Dendritic cell treated with granulocyte-macrophage colony-stimulating factor and Interleukin-4, amounts not matched to agents 40 ng/mL and 50 ng/mL, for 4 days (primary cell): ENCODE measurements around the gene ACOT9.
A peak's percentile ranks its signal among the peaks of the same experiment; 100 is the strongest.
"Not testable (repeated sequence)": the region's sequence is repeated elsewhere in the genome, so short reads cannot be mapped to it uniquely, and the experiment has no call there.

Source experiments
- H3K27ac Mint-ChIP-seq: one replicate; pipeline ENCODE4 v1.8.0; 2022; ENCODE audit warnings: mild to moderate bottlenecking, mixed read lengths
- H3K27me3 Mint-ChIP-seq: one replicate; pipeline ENCODE4 v1.8.0; 2022; ENCODE audit warnings: mild to moderate bottlenecking, mixed read lengths
- H3K36me3 Mint-ChIP-seq: one replicate; pipeline ENCODE4 v1.8.0; 2022; ENCODE audit warnings: low read depth, mixed read lengths
- H3K4me1 Mint-ChIP-seq: one replicate; pipeline ENCODE4 v1.8.0; 2022; ENCODE audit warnings: low read depth, mixed read lengths
- H3K4me3 Mint-ChIP-seq: one replicate; pipeline ENCODE4 v1.8.0; 2022; ENCODE audit warnings: mild to moderate bottlenecking, moderate library complexity, mixed read lengths
- H3K9me3 Mint-ChIP-seq: one replicate; pipeline ENCODE4 v1.8.0; 2022; ENCODE audit warnings: mixed read lengths
- intact Hi-C: fragments of 100-400 bp; cut with micrococcal nuclease; formaldehyde crosslinking; loops from one replicate; pipeline ENCODE4 v1.15.0; 2022

The ACOT9 gene

GRCh38 chrX:23782455-23782854, 39.4 kb upstream of the ACOT9 start:
- no peaks in the 10 kb centered on the region for H3K27me3 Mint-ChIP-seq
- intact Hi-C loops: loop anchor here (1.0 to 5.0 kb wide), 3 partner anchors 50 to 119 kb away; no protein-coding TSS in a partner anchor
- H3K36me3 Mint-ChIP-seq: peaks cover 39% of the 10 kb centered on the region
- peak overlapping the region; percentile 94 for H3K27ac Mint-ChIP-seq
- peaks cover 12% of the 10 kb centered on the region for H3K4me1 Mint-ChIP-seq
- H3K9me3 Mint-ChIP-seq: no peaks in the 10 kb centered on the region
- peak overlapping the region; percentile 86 for H3K4me3 Mint-ChIP-seq

GRCh38 chrX:23779025-23779424, 35.9 kb upstream of the ACOT9 start:
- H3K4me3 Mint-ChIP-seq: no peak overlapping the region
- H3K4me1 Mint-ChIP-seq: peaks cover 12% of the 10 kb centered on the region
- H3K27me3 Mint-ChIP-seq: no peaks in the 10 kb centered on the region
- H3K9me3 Mint-ChIP-seq: no peaks in the 10 kb centered on the region
- H3K27ac Mint-ChIP-seq: no peak overlapping the region
- H3K36me3 Mint-ChIP-seq: peaks cover 12% of the 10 kb centered on the region
- intact Hi-C loops: no loop called here

GRCh38 chrX:23776363-23776762, 33.3 kb upstream of the ACOT9 start:
- H3K27ac Mint-ChIP-seq: no peak overlapping the region
- intact Hi-C loops: no loop called here
- no peak overlapping the region for H3K4me3 Mint-ChIP-seq
- no peaks in the 10 kb centered on the region for H3K9me3 Mint-ChIP-seq
- H3K36me3 Mint-ChIP-seq: no peaks in the 10 kb centered on the region
- peaks cover 4% of the 10 kb centered on the region for H3K4me1 Mint-ChIP-seq
- H3K27me3 Mint-ChIP-seq: no peaks in the 10 kb centered on the region

GRCh38 chrX:23773601-23774175, 30.6 kb upstream of the ACOT9 start:
- Mint-ChIP-seq H3K27ac (peak overlapping the region; percentile 86), H3K27me3 (no peaks in the 10 kb centered on the region), H3K36me3 (no peaks in the 10 kb centered on the region), H3K4me1 (peaks cover 5% of the 10 kb centered on the region), H3K4me3 (no peak overlapping the region), H3K9me3 (no peaks in the 10 kb centered on the region)
- intact Hi-C loops: no loop called here

- intact Hi-C loops, H3K9me3 Mint-ChIP-seq, H3K4me3 Mint-ChIP-seq, H3K4me1 Mint-ChIP-seq, H3K27me3 Mint-ChIP-seq, H3K27ac Mint-ChIP-seq, H3K36me3 Mint-ChIP-seq: not testable (repeated sequence)
Measured at GRCh38 chrX:23771086-23771485, 28.0 kb upstream of the ACOT9 start.

- Mint-ChIP-seq H3K4me1 (peaks cover 5% of the 10 kb centered on the region), H3K27me3 (no peaks in the 10 kb centered on the region), H3K36me3 (no peaks in the 10 kb centered on the region), H3K4me3 (no peak overlapping the region), H3K27ac (peak overlapping the region; percentile 38), H3K9me3 (no peaks in the 10 kb centered on the region)
- intact Hi-C loops: no loop called here
Measured at GRCh38 chrX:23770142-23770541, 27.1 kb upstream of the ACOT9 start.

GRCh38 chrX:23766650-23767551, 23.8 kb upstream of the ACOT9 start:
- intact Hi-C loops: no loop called here

GRCh38 chrX:23765868-23766267, 22.8 kb upstream of the ACOT9 start:
- no peaks in the 10 kb centered on the region for H3K27me3 Mint-ChIP-seq
- H3K36me3 Mint-ChIP-seq: no peaks in the 10 kb centered on the region
- intact Hi-C loops: no loop called here
- H3K9me3 Mint-ChIP-seq: no peaks in the 10 kb centered on the region
- no peak overlapping the region for H3K4me3 Mint-ChIP-seq
- H3K4me1 Mint-ChIP-seq: peaks cover 5% of the 10 kb centered on the region
- peak overlapping the region; percentile 82 for H3K27ac Mint-ChIP-seq

More at GRCh38 chrX:23766650-23767551, 23.8 kb upstream of the ACOT9 start:
- no peaks in the 10 kb centered on the region for H3K36me3 Mint-ChIP-seq
- no peaks in the 10 kb centered on the region for H3K9me3 Mint-ChIP-seq
- peak overlapping the region; percentile 82 for H3K27ac Mint-ChIP-seq
- H3K27me3 Mint-ChIP-seq: no peaks in the 10 kb centered on the region
- H3K4me3 Mint-ChIP-seq: peak overlapping the region; percentile 77
- H3K4me1 Mint-ChIP-seq: peaks cover 5% of the 10 kb centered on the region

- Mint-ChIP-seq H3K4me1 (peaks cover 5% of the 10 kb centered on the region), H3K4me3 (no peak overlapping the region), H3K27ac (no peak overlapping the region), H3K27me3 (no peaks in the 10 kb centered on the region), H3K36me3 (no peaks in the 10 kb centered on the region), H3K9me3 (no peaks in the 10 kb centered on the region)
- intact Hi-C loops: no loop called here
Measured at GRCh38 chrX:23765449-23765848, 22.4 kb upstream of the ACOT9 start.

GRCh38 chrX:23764188-23764984, 21.3 kb upstream of the ACOT9 start:
- Mint-ChIP-seq H3K4me3 (no peak overlapping the region), H3K27ac (no peak overlapping the region), H3K4me1 (no peaks in the 10 kb centered on the region), H3K9me3 (no peaks in the 10 kb centered on the region), H3K36me3 (no peaks in the 10 kb centered on the region), H3K27me3 (no peaks in the 10 kb centered on the region)
- intact Hi-C loops: no loop called here

- H3K27ac Mint-ChIP-seq: no peak overlapping the region
- no peaks in the 10 kb centered on the region for H3K9me3 Mint-ChIP-seq
- no peaks in the 10 kb centered on the region for H3K36me3 Mint-ChIP-seq
- no peak overlapping the region for H3K4me3 Mint-ChIP-seq
- intact Hi-C loops: no loop called here
- H3K27me3 Mint-ChIP-seq: no peaks in the 10 kb centered on the region
- H3K4me1 Mint-ChIP-seq: no peaks in the 10 kb centered on the region
Measured at GRCh38 chrX:23759821-23760220, 16.7 kb upstream of the ACOT9 start.

GRCh38 chrX:23756165-23756564, 13.1 kb upstream of the ACOT9 start:
- peak overlapping the region; percentile 52 for H3K27ac Mint-ChIP-seq
- H3K9me3 Mint-ChIP-seq: no peaks in the 10 kb centered on the region
- peak overlapping the region; percentile 40 for H3K4me3 Mint-ChIP-seq
- H3K36me3 Mint-ChIP-seq: no peaks in the 10 kb centered on the region
- intact Hi-C loops: loop anchor here (1.0 kb wide), 1 partner anchor 145 kb away; no protein-coding TSS in a partner anchor
- H3K27me3 Mint-ChIP-seq: no peaks in the 10 kb centered on the region
- H3K4me1 Mint-ChIP-seq: no peaks in the 10 kb centered on the region

- H3K36me3 Mint-ChIP-seq: no peaks in the 10 kb centered on the region
- H3K4me3 Mint-ChIP-seq: no peak overlapping the region
- no peaks in the 10 kb centered on the region for H3K9me3 Mint-ChIP-seq
- intact Hi-C loops: no loop called here
- no peaks in the 10 kb centered on the region for H3K4me1 Mint-ChIP-seq
- H3K27ac Mint-ChIP-seq: no peak overlapping the region
- H3K27me3 Mint-ChIP-seq: no peaks in the 10 kb centered on the region
Measured at GRCh38 chrX:23754664-23755063, 11.6 kb upstream of the ACOT9 start.
